AG04450 (cell line): ENCODE data around the gene TCL1B. TPM values are rescaled to one million over a fixed set of nuclear protein-coding genes. Genes with fewer than 3 reads are reported as not detected.

Experiments used
- CTCF ChIA-PET: fragments of 300-600, 350-600 bp; formaldehyde crosslinking; extraction: SDS; loops from one replicate; lab custom pipeline; 2022; ENCODE audit warnings: antibody characterized with exemption, inconsistent platforms; lab: Charles Lee
- POLR2A ChIA-PET: fragments of 350-600 bp; formaldehyde crosslinking; extraction: SDS; loops from one replicate; lab custom pipeline; 2021; ENCODE audit warnings: antibody characterized with exemption, inconsistent platforms; lab: Yijun Ruan, JAX
- DNase-seq: peaks from one replicate; pipeline ENCODE4 v3.0.0-alpha.2; 2011; ENCODE audit warnings: low read depth, low spot score
- H3K27ac ChIP-seq: one replicate; pipeline ENCODE4 v1.5.1; 2012; ENCODE audit warnings: low read depth, low read length, control low read depth
- H3K27me3 ChIP-seq: one replicate; pipeline ENCODE4 v1.6.0; 2012; ENCODE audit warnings: low read length; ENCODE audit not compliant: control insufficient read depth, insufficient read depth
- H3K4me3 ChIP-seq: 2 replicates; pipeline ENCODE4 v1.5.1; 2011; ENCODE audit warnings: mild to moderate bottlenecking, low read depth, low read length, control low read depth
- H3K9me3 ChIP-seq: 2 replicates; pipeline ENCODE4 v1.5.1; 2012; ENCODE audit warnings: low read length; ENCODE audit not compliant: control insufficient read depth, insufficient read depth
- CTCF ChIP-seq: IDR thresholded peaks from 2 replicates; pipeline ENCODE4 v1.5.1; 2011; ENCODE audit warnings: low read depth, low read length, control low read depth, inconsistent platforms
- polyA plus RNA-seq: library from polyadenylated mRNA; depleted of rRNA; stranded (reverse); fragments of >200 nt; gene quantifications from 2 replicates; pipeline ENCODE4 v1.2.3, GENCODE V29; 2011

The TCL1B gene
- polyA plus RNA-seq, 1 experiment = not detected

GRCh38 chr14:95666450-95666849, 19.8 kb upstream of the TCL1B start:
- POLR2A ChIA-PET = no interaction called here
- CTCF ChIA-PET = no interaction called here
- TF ChIP-seq CTCF = no peak

GRCh38 chr14:95667249-95667693, 19.0 kb upstream of the TCL1B start:
- CTCF ChIA-PET = no interaction called here
- no peak overlapping the region for H3K27ac ChIP-seq
- POLR2A ChIA-PET = no interaction called here
- no peaks in the 10 kb centered on the region for H3K27me3 ChIP-seq
- H3K9me3 ChIP-seq = peaks cover 4% of the 10 kb centered on the region; the same call in 1 of the 2 replicates
- no peak overlapping the region for H3K4me3 ChIP-seq
- TF ChIP-seq CTCF = no peak
- no peak for DNase-seq

More at GRCh38 chr14:95666450-95666849, 19.8 kb upstream of the TCL1B start:
- H3K4me3 ChIP-seq = no peak overlapping the region
- no peak for DNase-seq
- H3K27me3 ChIP-seq = no peaks in the 10 kb centered on the region
- peaks cover 4% of the 10 kb centered on the region; the same call in 1 of the 2 replicates for H3K9me3 ChIP-seq
- no peak overlapping the region for H3K27ac ChIP-seq

- ChIA-PET POLR2A (no interaction called here), CTCF (no interaction called here)
- H3K9me3 ChIP-seq = peaks cover 4% of the 10 kb centered on the region; the same call in 1 of the 2 replicates
- TF ChIP-seq CTCF = no peak
- H3K27ac ChIP-seq = no peak overlapping the region
- DNase-seq = no peak
- no peaks in the 10 kb centered on the region for H3K27me3 ChIP-seq
- H3K4me3 ChIP-seq = no peak overlapping the region
Observed at GRCh38 chr14:95668235-95668772, 17.9 kb upstream of the TCL1B start.

- TF ChIP-seq CTCF = no peak
- Histone ChIP-seq H3K9me3 (no peaks in the 10 kb centered on the region; the same call in 1 of the 2 replicates), H3K27me3 (no peaks in the 10 kb centered on the region), H3K27ac (no peak overlapping the region), H3K4me3 (no peak overlapping the region)
- ChIA-PET CTCF (interaction anchor here (1.3 kb wide), 1 partner anchor 99 kb away, joined by 3 read pairs; no protein-coding TSS in a partner anchor), POLR2A (no interaction called here)
- DNase-seq = no peak
Observed at GRCh38 chr14:95674613-95675012, 11.6 kb upstream of the TCL1B start.

- POLR2A ChIA-PET = no interaction called here
- no peak for TF ChIP-seq CTCF
- CTCF ChIA-PET = interaction anchor here (1.3 kb wide), 1 partner anchor 98 kb away, joined by 3 read pairs; no protein-coding TSS in a partner anchor
Observed at GRCh38 chr14:95675486-95675885, 10.7 kb upstream of the TCL1B start.

More at GRCh38 chr14:95675486-95675885, 10.7 kb upstream of the TCL1B start:
- Histone ChIP-seq H3K4me3 (no peak overlapping the region), H3K27me3 (no peaks in the 10 kb centered on the region), H3K9me3 (no peaks in the 10 kb centered on the region; the same call in 1 of the 2 replicates), H3K27ac (no peak overlapping the region)
- DNase-seq = no peak
